ENCODE data around the gene OCA2. TPM values are rescaled to one million over a fixed set of nuclear protein-coding genes. Genes with fewer than 3 reads are reported as not detected.

The OCA2 gene
- total RNA-seq, 1 experiment from 2014 or later = not detected

DNA sequence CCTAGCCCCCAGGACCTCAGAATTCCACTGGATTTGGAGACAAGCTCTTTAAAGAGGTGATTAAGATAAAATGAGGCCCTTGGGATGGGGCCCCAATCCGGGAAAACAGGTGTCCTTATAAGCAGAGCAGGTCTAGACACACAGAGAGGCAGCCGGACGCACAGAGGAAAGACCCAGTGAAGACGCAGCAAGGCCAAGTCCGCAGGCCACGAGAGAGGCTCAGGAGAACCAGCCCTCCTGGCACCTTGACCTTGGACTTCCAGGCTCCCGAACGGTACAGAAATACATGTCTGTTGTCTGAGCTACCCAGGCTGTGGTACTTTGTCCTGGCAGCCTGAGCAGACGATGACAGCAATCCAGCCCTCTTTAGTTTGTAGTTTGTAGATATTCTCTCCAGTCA lies 324.5 kb downstream of the OCA2 start:
- Mint-ChIP-seq H3K4me1 (ENCODE audit: insufficient read depth, unreplicated experiment) (no peaks in the 10 kb centered on the region), H3K4me3 (ENCODE audit: unreplicated experiment) (no peak overlapping the region), H3K27ac (ENCODE audit: low read depth, unreplicated experiment) (no peak overlapping the region), H3K9me3 (ENCODE audit: unreplicated experiment) (peaks cover 45% of the 10 kb centered on the region), H3K27me3 (ENCODE audit: insufficient read depth, unreplicated experiment) (no peaks in the 10 kb centered on the region), H3K36me3 (ENCODE audit: insufficient read depth, unreplicated experiment) (peaks cover 6% of the 10 kb centered on the region)
- ChIA-PET CTCF (interaction anchor here (0.7 kb wide), 1 partner anchor 130 kb away, joined by 3 read pairs; no protein-coding TSS in a partner anchor), POLR2A (no interaction called here)
- no peak for DNase-seq (ENCODE audit: unreplicated experiment)
- no TSS peak for BruUV-seq (replicated peaks)
- TF ChIP-seq, protein P1, sequence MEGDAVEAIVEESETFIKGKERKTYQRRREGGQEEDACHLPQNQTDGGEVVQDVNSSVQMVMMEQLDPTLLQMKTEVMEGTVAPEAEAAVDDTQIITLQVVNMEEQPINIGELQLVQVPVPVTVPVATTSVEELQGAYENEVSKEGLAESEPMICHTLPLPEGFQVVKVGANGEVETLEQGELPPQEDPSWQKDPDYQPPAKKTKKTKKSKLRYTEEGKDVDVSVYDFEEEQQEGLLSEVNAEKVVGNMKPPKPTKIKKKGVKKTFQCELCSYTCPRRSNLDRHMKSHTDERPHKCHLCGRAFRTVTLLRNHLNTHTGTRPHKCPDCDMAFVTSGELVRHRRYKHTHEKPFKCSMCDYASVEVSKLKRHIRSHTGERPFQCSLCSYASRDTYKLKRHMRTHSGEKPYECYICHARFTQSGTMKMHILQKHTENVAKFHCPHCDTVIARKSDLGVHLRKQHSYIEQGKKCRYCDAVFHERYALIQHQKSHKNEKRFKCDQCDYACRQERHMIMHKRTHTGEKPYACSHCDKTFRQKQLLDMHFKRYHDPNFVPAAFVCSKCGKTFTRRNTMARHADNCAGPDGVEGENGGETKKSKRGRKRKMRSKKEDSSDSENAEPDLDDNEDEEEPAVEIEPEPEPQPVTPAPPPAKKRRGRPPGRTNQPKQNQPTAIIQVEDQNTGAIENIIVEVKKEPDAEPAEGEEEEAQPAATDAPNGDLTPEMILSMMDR (IDR thresholded peaks at IDR 0.05; ENCODE audit: unreplicated experiment) = no peak
- intact Hi-C loops (cut with micrococcal nuclease) = no loop called here

DNA sequence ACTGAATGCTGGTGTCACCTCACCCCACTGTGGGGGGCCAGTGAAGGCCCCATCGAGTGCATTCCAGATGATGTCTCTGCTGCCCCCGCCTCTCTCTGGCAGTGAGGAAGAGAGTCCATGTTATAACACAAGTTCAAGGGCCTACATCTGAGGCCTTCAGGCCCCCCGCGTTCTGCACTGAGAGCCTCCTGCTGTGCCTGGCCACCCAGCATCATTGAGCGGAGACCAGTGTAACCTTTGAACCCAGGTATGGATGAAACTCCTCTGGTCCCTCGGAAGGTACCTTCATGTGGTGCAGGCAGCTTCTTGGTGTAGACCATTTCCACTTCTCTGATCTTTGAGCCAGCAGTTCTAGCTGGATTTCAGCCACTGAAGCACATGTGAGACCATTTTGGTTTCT lies 324.9 kb downstream of the OCA2 start:
- POLR2A ChIA-PET = no interaction called here
- H3K4me3 Mint-ChIP-seq (ENCODE audit: unreplicated experiment) = no peak overlapping the region
- no peaks in the 10 kb centered on the region for H3K27me3 Mint-ChIP-seq (ENCODE audit: insufficient read depth, unreplicated experiment)
- peaks cover 6% of the 10 kb centered on the region for H3K36me3 Mint-ChIP-seq (ENCODE audit: insufficient read depth, unreplicated experiment)
- no peaks in the 10 kb centered on the region for H3K4me1 Mint-ChIP-seq (ENCODE audit: insufficient read depth, unreplicated experiment)
- BruUV-seq (replicated peaks) = no TSS peak
- TF ChIP-seq, protein P1 (IDR thresholded peaks at IDR 0.05; ENCODE audit: unreplicated experiment) = no peak
- H3K27ac Mint-ChIP-seq (ENCODE audit: low read depth, unreplicated experiment) = no peak overlapping the region
- H3K9me3 Mint-ChIP-seq (ENCODE audit: unreplicated experiment) = peaks cover 42% of the 10 kb centered on the region
- intact Hi-C loops (cut with micrococcal nuclease) = no loop called here
- CTCF ChIA-PET = interaction anchor here (0.7 kb wide), 1 partner anchor 130 kb away, joined by 3 read pairs; no protein-coding TSS in a partner anchor
- no peak for DNase-seq (ENCODE audit: unreplicated experiment)

DNA sequence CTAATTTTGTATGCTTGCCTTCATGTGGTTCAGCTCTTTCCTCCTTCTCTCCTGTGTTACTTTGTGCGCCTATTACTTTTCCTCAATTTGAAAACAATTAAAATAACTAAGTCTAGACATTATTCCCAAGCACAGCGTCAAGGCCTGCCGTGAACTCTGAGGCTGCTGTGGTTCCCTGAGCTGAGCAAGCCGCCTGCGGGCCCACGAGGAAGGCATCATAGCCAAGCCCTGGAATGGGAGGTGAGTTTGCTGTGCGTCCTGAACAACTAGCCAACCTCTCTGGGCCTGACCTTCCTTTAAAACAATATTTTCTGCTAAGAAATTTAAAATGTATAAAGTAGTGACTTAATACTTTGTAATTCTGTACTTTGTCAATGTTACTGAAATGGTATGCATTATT lies 327.2 kb downstream of the OCA2 start:
- peaks cover 30% of the 10 kb centered on the region for H3K9me3 Mint-ChIP-seq (ENCODE audit: unreplicated experiment)
- POLR2A ChIA-PET = no interaction called here
- H3K4me1 Mint-ChIP-seq (ENCODE audit: insufficient read depth, unreplicated experiment) = no peaks in the 10 kb centered on the region
- TF ChIP-seq, protein P1 (IDR thresholded peaks at IDR 0.05; ENCODE audit: unreplicated experiment) = no peak
- no peaks in the 10 kb centered on the region for H3K27me3 Mint-ChIP-seq (ENCODE audit: insufficient read depth, unreplicated experiment)
- CTCF ChIA-PET = no interaction called here
- DNase-seq (ENCODE audit: unreplicated experiment) = no peak
- intact Hi-C loops (cut with micrococcal nuclease) = no loop called here
- H3K27ac Mint-ChIP-seq (ENCODE audit: low read depth, unreplicated experiment) = no peak overlapping the region
- H3K4me3 Mint-ChIP-seq (ENCODE audit: unreplicated experiment) = no peak overlapping the region
- H3K36me3 Mint-ChIP-seq (ENCODE audit: insufficient read depth, unreplicated experiment) = no peaks in the 10 kb centered on the region
- BruUV-seq (replicated peaks) = no TSS peak

DNA sequence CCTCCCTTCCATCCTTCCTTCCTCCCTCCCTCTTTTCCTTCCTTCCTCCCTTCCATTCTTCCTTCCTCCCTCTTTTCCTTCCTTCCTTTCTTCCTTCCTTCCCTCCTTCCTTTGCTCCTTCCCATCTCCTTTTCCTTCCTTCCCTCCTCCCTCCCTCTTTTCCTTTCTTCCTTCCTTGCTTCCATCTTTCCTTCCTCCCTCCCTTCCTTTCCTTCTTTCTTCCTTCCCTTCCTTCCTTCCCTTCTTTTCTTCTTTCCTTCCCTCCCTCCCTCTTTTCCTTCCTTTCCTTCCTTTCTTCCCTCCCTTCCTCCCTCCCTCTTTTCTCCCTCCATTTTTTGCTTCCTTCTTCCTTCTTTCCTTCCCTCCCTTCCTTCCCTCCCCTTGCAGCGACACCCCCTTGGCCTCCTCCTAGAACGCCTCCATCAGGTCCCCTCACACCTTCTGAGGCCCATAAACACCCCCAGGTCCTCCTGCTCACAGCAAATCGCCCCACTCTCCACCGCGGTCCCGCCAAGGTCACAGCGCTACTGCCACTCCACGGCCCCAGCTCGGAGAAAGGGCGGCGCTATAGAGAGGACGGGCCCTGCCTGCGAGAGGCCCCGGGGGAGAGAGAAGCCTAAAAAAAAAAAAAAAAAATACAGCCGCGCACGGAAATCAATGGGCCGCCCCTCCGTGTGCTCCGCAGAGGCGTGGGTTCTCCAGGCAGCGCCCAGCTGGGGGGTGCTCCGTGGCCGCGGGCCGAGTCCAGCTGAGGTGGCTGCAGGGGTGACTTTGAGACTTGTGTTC lies 328.2 kb downstream of the OCA2 start:
- Mint-ChIP-seq H3K27me3 (ENCODE audit: insufficient read depth, unreplicated experiment) (no peaks in the 10 kb centered on the region), H3K27ac (ENCODE audit: low read depth, unreplicated experiment) (no peak overlapping the region), H3K4me3 (ENCODE audit: unreplicated experiment) (no peak overlapping the region), H3K36me3 (ENCODE audit: insufficient read depth, unreplicated experiment) (no peaks in the 10 kb centered on the region), H3K9me3 (ENCODE audit: unreplicated experiment) (peaks cover 24% of the 10 kb centered on the region), H3K4me1 (ENCODE audit: insufficient read depth, unreplicated experiment) (no peaks in the 10 kb centered on the region)
- no peak for DNase-seq (ENCODE audit: unreplicated experiment)
- BruUV-seq (replicated peaks) = no TSS peak
- CTCF ChIA-PET = no interaction called here
- intact Hi-C loops (cut with micrococcal nuclease) = no loop called here
- TF ChIP-seq, protein P1 (IDR thresholded peaks at IDR 0.05; ENCODE audit: unreplicated experiment) = no peak
- POLR2A ChIA-PET = no interaction called here
